HG03095 (cell line): ENCODE data around the gene PCBD2.
"Not testable (repeated sequence)": the region's sequence is repeated elsewhere in the genome, so short reads cannot be mapped to it uniquely, and the experiment has no call there.

Source experiments
- ATAC-seq: cut with Tn5 transposase; IDR thresholded peaks from one replicate; pipeline ENCODE4 v1.9.1; 2021; ENCODE audit warnings: moderate library complexity; ENCODE audit not compliant: unreplicated experiment

PCBD2 gene

DNA sequence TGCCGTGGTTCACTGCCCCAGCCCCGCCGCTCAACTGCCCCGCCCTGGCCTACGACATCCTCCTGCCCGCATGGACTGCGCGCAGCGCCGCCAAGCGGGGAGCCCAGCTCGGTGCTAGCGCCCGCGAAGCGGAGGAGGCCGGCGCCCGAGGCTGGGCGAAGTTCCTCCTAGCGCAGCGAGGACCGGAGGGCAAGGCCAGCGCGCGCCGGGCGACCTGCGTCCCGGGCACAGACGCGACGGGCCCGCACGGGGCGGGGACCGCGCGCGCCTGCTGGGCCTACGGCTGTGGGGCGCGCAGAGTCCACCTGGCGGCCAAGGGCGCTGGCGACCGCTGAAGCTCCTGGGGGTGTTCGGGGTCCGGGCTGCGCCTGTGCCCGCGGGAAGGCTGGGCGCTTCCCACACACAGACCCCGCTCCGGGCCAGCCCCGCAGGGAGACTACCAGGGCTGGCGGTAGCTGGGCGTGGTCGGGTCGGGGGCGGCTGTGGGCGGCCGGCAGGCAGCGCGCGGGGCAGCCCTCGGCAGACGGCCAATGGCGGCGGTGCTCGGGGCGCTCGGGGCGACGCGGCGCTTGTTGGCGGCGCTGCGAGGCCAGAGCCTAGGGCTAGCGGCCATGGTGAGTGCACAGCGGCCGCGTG is at the start of gene PCBD2:
TSS of gene PCBD2 (plus strand) at position 522 of the 636 bp plus-strand sequence. CDS start at position 531, 9 bp downstream.
- ATAC-seq: peak; percentile 80

- ATAC-seq: not testable (repeated sequence)
Measured at GRCh38 chr5:134856465-134856864, 48.5 kb upstream of the PCBD2 start.

DNA sequence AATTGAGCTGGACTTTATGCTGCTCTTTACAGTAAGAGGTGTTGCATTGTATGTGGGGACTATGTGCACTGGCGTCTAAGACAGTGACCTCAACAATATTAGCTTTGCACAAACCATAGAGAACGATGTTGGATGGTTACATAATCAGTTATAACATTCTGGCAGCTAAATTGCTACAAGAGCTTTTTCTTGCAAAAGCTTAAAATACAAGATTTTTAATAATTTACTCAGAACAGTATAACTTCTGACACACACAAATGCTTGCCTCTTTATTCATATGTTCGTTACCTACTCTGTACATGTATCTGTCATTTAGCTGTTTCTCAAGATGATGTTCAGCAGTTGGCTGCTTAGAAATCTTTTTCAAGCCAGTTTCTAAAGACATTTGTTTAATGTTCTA is 47.5 kb upstream of the PCBD2 start:
- ATAC-seq: no peak

DNA sequence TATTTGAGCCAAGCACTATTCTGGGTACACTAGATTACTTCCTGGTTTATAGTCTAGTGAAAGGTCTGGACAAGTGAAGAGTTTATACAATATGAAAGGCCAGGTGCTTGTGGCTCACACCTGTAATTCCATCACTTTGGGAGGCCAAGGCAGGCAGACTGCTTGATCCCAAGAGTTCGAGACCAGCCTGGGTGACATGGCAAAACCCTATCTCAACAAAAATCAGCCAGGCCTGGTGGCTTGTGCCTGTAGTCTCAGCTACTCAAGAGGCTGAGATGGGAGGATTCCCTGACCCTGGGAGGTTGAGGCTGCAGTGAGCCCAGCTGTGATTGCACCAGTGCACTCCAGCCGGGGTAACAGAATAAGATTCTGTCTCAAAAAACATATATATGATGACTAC is 40.2 kb upstream of the PCBD2 start:
- no peak for ATAC-seq

- no peak for ATAC-seq
Measured at GRCh38 chr5:134873494-134873893, 31.4 kb upstream of the PCBD2 start.

GRCh38 chr5:134873987-134874830 is 30.7 kb upstream of the PCBD2 start, which contains the start of gene TXNDC15:
TSS of gene TXNDC15 (plus strand) at chr5:134874371. CDS start at chr5:134874428, 57 bp downstream.
- ATAC-seq: peak; percentile 83

- ATAC-seq: no peak
Measured at GRCh38 chr5:134874831-134875655, 29.9 kb upstream of the PCBD2 start.

- no peak for ATAC-seq
Measured at GRCh38 chr5:134877159-134877558, 27.8 kb upstream of the PCBD2 start.

GRCh38 chr5:134878403-134878802 is 26.5 kb upstream of the PCBD2 start:
- ATAC-seq: no peak

- ATAC-seq: no peak
Measured at GRCh38 chr5:134879456-134879855, 25.5 kb upstream of the PCBD2 start.

GRCh38 chr5:134880937-134881336 is 24.0 kb upstream of the PCBD2 start:
- not testable (repeated sequence) for ATAC-seq

DNA sequence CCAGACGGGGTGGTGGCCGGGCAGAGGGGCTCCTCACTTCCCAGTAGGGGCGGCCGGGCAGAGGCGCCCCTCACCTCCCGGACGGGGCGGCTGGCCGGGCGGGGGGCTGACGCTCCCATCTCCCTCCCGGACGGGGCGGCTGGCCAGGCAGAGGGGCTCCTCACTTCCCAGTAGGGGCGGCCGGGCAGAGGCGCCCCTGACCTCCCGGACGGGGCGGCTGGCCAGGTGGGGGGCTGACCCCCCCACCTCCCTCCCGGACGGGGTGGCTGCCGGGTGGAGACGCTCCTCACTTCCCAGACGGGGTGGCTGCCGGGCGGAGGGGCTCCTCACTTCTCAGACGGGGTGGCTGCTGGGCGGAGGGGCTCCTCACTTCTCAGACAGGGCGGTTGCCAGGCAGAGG is 23.2 kb upstream of the PCBD2 start:
- ATAC-seq: not testable (repeated sequence)

DNA sequence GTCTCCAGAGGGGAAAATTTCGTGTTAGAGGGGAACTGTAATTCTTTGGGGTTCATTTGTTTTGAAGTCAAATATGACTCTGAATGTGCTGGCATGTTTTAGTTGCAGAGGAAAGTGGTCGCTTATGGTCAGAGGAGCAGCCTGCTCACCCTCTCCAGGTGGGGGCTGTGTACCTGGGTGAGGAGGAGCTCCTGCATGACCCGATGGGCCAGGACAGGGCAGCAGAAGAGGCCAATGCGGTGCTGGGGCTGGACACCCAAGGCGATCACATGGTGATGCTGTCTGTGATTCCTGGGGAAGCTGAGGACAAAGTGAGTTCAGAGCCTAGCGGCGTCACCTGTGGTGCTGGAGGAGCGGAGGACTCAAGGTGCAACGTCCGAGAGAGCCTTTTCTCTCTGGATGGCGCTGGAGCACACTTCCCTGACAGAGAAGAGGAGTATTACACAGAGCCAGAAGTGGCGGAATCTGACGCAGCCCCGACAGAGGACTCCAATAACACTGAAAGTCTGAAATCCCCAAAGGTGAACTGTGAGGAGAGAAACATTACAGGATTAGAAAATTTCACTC is 17.3 kb upstream of the PCBD2 start:
- ATAC-seq: no peak

GRCh38 chr5:134889335-134889734 is 15.6 kb upstream of the PCBD2 start:
- no peak for ATAC-seq

DNA sequence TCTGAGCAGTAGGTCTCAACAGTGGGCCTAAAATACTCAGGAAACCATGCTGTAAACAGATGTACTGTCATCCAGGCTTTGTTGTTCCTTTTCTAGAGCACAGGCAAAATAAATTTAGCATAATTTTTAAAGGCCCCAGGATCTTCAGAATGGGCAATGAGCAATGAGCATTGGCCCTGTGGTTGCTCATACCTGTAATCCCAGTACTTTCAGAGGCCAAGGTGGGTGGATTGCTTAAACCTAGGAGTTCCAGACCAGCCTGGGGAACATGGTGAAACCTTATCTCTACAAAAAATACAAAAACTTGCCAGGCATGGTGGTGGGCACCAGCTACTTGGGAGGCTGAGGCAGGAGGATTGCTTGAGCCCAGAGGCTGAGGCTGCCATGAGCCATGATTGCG is 13.5 kb upstream of the PCBD2 start:
- ATAC-seq: no peak

- ATAC-seq: no peak
Measured at GRCh38 chr5:134892282-134892681, 12.6 kb upstream of the PCBD2 start.

DNA sequence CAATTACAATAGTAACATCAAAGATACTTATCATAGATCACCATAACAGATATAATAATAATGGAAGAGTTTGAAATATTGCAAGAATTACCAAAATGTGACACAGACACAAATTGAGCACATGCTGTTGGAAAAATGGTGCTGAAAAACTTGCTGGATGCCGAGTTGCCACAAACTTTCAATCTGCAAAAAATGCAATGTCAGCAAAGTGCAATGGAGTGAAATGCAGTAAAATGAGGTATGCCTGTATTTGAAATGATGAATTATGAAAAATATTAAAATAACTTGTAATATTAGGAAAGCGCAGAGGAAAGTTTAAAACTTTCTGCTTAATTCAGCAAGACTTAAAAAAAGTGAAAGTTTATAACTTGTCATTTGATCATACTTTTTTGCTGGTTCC is 12.0 kb upstream of the PCBD2 start:
- ATAC-seq: no peak

- ATAC-seq: no peak
Measured at GRCh38 chr5:134893748-134894505, 11.0 kb upstream of the PCBD2 start.

- no peak for ATAC-seq
Measured at GRCh38 chr5:134902071-134902801, 2.7 kb upstream of the PCBD2 start.
